Left cardiac atrium (tissue), 4 donors: ENCODE data around the gene PLCH1. TPM values are rescaled to one million over a fixed set of nuclear protein-coding genes. Genes with fewer than 3 reads are reported as not detected.

ENCODE experiments used
- ATAC-seq, 2 donors: fragments of 200-7000 bp; cut with Tn5 transposase; one replicate each; pipeline ENCODE4 v1.9.1; 2020; ENCODE audit warnings: mild to moderate bottlenecking in 2 of 2, moderate library complexity in 2 of 2
- DNase-seq: peaks from one replicate; pipeline ENCODE4 v3.0.0-alpha.2; 2020
- intact Hi-C, 2 donors: fragments of 100-400 bp; cut with DNase I; formaldehyde crosslinking; loops; one replicate each; pipeline versions ENCODE4 v1.14.1 to v1.15.1; 2022 to 2023
- total RNA-seq, 2 donors: library from RNA; stranded (reverse); fragmentation: NEBNext Ultra II Directional; extraction: Animal tissue kit (Norgen Biotek cat#: 25700); gene quantifications; one replicate each; pipeline ENCODE4 v1.2.1, GENCODE V29; 2021
- donor health status: DM: no; HTN: yes; CAD: no.
- donor health status: DM: no; HTN: yes; CAD: no; lungs with severe emphysema.
- donor health status: DM: yes; HTN: yes; CAD: no.
- donor health status: Dilated cardiomyopathy.

PLCH1 gene
- total RNA-seq, 2 donors from 2014 or later = 0.39 to 1.3 TPM

DNA sequence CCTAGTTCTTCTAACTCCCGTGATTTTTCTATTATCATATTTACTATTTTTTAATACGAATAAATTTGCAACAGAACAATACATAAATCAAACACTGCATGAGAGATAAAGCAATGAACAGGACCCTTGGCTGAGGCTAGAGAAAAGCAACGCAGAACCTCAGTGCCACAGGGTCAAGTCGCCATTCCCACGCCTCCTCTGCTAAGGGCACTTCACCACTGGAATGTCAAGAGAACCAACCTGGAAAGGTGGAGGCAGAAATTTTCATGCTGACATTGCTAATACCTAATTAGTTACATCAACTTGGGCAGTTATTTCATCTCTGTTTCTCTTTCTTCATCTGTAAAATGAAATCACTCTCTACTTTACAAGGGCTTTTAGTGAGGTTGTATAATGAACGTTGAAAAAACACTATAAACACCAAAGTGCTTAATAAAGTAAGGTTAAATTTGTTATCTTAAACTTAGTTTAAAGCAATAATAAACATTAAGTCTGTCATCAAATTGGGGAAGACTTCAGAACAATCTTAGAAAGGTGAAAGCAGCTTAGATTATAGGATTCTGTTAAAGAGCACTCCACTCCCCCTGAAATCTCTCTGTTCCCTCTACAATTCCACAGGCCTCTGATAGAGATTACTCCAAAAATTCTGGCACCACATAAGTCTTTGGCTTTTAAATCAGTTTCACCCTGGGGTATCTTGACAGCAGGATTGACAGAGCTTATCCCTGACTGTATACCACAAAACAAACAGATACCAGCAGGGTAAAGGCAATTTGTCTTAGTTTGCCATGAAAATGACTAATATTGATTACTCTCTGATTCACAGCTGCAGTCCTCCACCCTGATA is 41.9 kb downstream of the PLCH1 start:
- intact Hi-C loops = loop anchor here in 1 of 2 donors (5.0 to 10.0 kb wide), 2 partner anchors 318 to 346 kb away; no protein-coding TSS in a partner anchor
- no peak for DNase-seq
- ATAC-seq = no peak

DNA sequence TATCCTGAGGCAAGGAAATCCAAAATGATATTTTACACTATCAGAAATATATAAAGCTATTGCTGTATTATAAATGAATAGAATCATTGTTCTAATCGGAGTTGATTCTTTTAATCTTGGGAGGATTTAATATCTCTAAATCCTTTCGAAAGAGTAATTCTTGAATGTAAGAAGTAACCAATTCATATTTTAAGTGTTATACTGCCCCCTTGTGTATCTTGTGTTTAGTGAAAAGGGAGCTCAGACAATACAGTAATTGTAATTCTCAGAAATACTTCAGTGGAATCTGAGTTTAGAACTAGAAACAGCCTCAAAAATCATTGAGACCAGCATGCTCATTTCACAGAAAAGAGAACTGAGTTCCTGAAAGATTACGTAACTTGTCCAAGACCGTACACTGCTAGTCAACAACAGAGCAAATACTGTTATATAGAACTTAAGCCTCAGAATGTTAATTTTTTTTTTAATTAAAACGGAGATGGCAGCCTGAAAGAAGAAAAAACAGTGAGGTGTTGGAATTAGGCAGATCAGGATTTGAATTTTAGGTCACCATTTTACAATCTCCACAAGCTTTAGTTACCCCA is 42.9 kb downstream of the PLCH1 start:
- DNase-seq (no peak), ATAC-seq (peak; percentile 55 to 77)
- intact Hi-C loops = loop anchor here (1.0 to 10.0 kb wide), 4 partner anchors 317 to 349 kb away; no protein-coding TSS in a partner anchor

DNA sequence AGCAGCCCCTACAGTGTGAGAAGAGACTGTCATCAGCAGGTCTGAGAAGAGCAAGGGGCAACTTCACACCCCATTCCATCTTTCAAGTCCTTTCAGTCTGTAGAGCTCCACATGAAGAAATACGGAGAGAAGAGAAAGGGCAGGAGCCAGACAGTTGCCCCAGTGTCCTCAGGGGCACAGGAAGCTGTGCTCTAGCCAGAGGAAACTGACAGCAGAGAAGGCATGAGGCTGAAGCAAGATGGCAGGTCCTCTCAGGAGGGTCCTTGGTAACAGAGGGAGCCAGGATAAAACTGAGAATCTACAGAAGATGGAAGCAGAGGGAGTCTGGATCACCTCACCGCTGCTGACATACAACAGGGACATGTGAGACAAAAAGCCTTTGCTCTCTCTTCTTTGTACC is 47.3 kb downstream of the PLCH1 start:
- no peak for ATAC-seq
- intact Hi-C loops = loop anchor here in 1 of 2 donors (10.0 kb wide), 1 partner anchor 1363 kb away; no protein-coding TSS in a partner anchor
- DNase-seq = no peak

DNA sequence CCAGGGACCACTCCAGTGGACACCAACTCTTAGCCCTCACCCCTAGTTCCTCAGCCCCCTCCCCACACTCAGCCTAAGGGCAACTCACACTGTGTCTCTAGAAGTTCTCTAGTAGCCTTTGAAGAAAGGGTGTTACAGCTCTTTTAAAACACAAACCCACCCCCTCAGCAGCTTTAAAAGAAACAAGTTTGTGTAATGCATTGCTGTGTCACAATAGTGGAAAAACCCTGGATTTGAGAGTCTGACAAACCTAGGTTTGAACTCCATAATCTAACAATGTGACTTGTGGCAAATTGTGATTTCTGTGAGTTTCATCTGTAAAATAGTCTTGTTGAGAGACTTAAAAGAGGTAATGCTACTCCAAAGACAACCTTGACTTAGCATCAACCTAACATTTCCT is 54.0 kb downstream of the PLCH1 start:
- ATAC-seq = no peak
- intact Hi-C loops = loop anchor here in 1 of 2 donors (10.0 kb wide), 1 partner anchor 1356 kb away; no protein-coding TSS in a partner anchor
- no peak for DNase-seq

DNA sequence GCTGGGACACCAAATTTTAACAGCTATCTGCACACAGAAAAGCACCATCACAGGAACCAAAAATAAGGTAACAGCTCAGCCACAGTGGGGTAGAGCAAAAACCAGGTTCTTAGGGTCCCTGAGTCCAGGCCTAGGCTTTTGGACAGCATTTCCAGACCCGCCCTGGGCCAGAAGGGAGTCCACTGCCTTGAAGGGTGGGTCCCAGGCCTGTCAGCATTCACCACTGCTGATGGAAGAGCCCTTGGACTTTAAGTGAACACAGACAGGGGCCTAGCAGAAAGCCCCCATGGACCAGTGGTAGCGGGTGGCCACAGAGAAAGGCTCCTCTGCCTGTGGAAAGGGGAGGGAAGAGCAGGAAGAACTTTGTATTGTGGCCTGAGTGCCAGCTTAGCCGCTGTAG is 56.4 kb downstream of the PLCH1 start:
- ATAC-seq (no peak), DNase-seq (no peak)
- intact Hi-C loops = no loop called here

DNA sequence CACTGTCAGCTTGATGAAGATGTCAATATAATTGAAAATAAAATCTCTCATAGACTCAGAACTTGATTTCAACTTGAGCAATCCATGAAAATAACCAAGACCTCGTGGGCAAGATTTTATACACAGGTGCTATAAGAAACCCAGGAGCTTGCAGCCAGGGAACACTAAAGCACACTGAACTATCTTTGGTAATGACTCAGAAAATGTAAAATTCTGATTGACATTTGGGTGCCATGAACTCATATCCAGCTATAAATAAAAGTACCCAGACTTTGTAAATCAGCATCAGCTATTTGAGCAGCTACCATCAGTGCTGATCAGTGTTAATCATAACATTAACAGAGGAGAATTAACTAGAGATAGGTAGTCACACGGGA is 61.5 kb downstream of the PLCH1 start:
- no peak for ATAC-seq
- intact Hi-C loops = no loop called here
- no peak for DNase-seq

DNA sequence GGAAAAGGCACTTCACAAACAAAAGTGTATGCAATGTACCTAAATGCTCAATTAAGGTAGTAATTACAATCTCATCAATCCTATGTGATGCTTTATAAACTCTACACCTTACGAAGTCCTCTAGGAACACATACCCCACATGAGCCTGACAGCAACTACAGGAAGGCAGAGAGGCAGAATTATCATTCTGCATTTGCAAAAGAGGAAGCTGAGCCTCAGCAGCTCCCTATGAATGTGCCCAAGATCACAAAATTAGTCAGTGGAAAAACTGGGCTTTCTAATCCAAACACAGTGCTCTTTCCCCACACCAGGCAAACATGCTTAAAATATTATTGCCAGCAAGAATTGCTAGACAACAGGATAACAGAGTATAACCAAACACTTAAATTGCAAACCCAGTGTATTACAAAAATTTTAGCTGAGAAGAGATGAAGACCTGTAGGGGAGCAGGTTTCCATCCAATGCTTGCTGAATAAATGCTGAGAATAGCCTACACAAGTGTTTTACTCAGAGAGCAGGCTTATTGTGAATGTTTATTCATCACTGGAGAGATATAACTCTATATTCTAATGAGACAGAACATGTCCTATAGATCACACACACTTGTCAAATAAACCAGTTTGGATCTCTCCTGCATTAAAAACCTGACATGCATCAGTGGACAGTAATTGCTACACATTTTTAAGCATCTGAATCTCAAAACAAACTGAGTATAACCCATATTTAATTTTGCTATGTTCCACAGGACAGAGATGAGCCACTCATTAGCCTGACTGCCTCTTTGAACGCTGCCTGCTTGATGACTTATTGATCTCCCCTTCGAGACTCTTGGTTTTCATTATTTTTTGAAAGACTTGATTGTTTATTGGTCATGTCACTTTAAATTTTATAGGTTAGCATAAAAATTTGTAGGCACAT is 62.2 kb downstream of the PLCH1 start:
- DNase-seq (no peak), ATAC-seq (no peak)
- intact Hi-C loops = no loop called here

DNA sequence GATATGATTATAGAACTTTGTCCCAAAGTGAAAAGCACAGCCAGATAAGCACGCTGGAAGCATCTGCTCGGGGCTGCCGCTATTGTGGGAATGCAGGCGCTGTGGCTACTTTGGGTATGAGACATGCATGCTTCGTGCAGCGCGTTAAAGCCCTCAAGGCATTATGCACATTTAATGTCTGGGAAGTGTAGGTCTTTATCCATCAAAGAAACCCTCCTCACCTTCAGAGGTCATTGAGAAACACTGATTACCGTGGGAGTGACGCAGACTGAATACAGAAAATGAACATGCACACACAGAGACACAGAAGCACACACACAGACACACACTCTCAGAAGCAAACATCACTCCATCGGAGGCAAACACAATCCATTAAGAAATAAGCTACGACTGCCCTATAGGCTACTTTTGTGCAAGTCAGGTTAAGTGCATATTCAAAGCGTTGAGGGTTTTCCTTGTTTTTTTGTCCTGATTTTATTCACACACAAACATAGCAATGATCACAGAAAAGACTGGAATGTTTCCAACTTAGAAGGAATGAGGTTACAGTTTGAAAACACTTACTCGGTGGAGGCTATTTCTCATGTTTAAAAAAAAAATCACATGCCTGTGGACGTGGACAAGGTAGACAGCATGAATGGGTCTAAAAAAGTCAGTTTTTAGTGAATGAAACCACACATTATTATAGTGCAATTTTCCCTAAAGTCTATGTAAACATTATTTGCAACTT is 68.5 kb downstream of the PLCH1 start:
- peak; percentile 42 for DNase-seq
- intact Hi-C loops = no loop called here
- peak; percentile 55 to 79 for ATAC-seq

DNA sequence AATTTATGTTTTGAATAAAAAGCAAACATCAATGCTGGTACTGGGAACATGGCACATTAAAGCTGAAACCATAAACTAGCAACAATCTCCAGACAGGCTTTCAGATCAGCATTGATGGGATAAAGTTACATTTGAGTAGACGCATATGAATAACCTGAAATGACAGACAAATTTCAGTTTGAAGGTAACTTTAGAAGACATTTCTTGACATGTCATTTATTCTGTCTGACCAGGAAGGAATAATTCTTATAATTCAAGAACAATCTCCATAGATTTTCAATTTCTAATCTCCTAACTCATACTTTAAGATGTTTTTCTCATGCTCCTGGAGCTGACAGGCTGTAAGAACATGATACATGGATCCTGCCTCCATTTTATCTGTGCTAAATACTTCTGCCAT is 69.8 kb downstream of the PLCH1 start:
- DNase-seq = no peak
- intact Hi-C loops = no loop called here
- ATAC-seq = no peak

DNA sequence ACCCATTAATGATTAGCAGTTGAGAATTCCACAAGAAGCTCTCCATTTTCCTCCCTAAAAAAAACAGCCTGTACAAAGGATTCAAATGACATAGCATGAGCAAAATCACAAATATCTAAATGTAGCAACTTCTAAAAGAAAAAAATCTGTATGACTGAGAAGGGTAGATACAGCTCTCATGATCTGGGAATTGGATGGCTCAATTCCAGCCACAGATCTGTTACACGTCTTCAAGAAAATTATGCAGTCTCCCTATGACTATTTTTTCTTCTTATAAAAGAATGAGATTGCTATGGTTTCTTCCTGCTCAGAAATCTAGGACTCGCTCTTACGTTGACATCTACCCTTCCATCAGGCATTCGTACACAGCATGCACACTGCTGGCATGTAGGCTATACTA is 71.5 kb downstream of the PLCH1 start:
- intact Hi-C loops = no loop called here

DNA sequence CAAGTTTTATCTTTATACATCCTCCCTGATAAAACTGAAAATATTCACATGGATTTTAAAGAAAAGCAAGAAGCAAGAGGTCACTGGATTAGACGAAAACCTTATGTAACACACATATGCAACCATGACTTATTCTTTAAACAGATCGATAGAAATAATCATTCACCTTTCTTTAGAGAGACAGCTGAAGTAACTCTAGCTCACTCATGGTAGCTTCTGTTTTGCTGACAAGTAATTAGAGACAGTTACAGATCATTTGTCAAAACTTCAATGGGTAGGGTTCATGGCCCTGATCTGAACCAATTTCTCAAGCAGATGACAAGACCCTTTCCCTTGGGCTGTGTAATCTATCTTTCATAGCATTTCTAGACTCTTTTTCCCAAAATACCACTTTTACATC is 74.5 kb downstream of the PLCH1 start:
- DNase-seq = no peak
- intact Hi-C loops = no loop called here
- no peak for ATAC-seq

More for the DNA sequence above, 71.5 kb downstream of the PLCH1 start:
- ATAC-seq (no peak), DNase-seq (no peak)

DNA sequence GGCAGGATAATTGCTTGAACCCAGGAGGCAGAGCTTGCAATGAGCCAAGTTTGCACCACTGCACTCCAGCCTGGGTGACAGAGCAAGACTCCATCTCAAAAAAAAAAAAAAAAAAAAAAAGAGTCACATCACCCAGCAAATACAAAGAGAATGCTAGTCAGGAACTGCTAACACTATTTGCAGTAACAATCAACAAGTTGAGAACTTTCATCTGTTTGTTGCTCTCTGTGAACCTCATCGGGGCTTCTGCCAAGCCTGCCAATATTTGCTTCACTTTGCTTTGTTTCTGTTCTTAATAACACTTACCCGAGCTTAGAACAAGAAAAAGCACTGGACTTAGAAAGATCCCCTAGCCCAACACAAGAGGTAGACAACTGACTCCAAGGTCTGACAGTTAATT is 76.9 kb downstream of the PLCH1 start:
- no peak for ATAC-seq
- DNase-seq = no peak
- intact Hi-C loops = no loop called here

DNA sequence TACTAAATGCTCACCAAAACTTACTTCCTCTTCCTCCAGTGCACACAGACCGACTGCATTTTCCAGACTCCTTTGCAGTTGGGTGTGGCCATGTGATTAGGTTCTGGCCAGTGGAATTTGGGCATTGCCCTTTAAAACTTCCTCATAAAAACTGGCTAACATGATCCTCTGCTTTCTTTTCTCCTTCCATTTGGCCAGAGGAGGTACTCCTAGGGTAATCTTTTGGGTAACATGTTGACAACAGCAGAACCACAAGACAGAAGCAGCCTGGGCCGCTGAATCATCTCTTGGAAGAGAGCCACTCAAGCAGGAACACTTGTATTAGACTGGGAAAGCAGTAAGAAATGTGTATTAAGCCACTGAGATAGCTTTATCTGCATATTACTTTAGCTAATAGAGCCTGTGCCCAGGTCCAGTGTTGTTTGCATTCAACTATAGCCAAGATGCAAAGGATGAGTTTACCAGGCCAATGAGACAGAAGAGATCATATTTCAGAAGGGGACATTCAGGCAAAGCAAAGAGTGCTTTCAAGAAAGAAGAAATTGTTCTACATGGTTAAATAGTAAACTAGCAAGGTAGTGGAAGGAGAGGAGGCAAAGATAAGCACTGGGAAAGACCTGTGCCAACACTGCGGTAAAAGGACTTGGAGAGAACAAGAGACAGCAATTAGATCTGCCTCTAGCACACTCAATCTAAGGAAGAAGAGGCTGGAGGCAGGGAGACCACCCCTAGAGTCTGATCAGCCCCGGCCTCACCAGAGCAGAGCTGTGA is 79.8 kb downstream of the PLCH1 start:
- DNase-seq (peak; percentile 57), ATAC-seq (peak; percentile 90 to 97)
- intact Hi-C loops = no loop called here

DNA sequence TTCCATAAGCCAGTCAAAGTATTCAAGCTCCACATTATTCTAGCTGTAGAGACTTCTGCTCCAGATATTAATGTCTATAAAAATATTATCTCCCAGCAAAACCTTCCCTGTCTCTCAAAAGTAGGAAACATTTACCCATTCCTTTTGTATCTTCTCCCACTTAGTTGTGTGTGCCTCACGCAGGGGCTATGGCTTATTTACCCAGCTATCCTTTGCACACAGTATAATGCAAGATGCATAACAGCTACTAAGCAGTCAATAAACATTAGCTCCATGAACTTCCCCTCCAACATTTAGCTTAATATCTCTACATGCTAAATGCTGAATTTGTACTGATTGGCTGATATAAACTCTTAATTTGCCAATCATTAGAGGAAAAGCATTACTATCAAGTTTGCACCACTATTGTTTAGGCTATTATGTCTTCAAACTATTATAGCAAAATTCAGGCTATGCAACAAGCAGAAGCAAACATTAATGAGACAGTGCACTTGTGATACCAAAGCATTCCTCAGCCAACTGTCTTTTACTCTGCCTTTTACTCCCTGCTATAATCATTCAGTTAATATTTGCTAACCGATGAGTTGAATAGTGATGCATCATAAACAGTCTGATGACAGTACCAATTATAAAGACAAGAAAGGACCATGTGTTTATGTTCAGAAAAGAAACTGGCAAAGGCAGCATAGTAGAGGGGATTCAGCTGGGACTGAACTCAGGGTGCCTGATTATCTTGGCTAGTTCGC is 81.2 kb downstream of the PLCH1 start:
- DNase-seq = no peak
- intact Hi-C loops = no loop called here
- no peak for ATAC-seq

DNA sequence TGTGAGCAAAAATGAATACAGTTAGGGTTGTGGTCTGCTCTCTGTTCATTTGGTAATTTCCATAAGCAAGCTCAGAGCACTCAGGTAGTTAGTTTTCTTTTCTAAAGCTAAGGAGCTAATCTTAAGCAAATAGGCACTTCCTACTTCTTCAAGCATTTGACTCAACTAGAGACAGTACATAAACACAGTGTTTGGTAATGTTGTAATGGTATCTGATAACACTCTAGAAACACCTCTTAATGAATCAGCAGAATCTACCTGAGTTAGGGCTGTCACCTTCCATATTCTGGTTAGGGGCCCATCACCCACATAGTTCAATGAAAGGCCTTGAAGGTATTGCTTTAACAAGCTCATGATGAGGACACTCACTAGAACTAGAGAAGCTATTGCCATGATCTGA is 83.1 kb downstream of the PLCH1 start:
- intact Hi-C loops = no loop called here
- ATAC-seq = no peak

DNA sequence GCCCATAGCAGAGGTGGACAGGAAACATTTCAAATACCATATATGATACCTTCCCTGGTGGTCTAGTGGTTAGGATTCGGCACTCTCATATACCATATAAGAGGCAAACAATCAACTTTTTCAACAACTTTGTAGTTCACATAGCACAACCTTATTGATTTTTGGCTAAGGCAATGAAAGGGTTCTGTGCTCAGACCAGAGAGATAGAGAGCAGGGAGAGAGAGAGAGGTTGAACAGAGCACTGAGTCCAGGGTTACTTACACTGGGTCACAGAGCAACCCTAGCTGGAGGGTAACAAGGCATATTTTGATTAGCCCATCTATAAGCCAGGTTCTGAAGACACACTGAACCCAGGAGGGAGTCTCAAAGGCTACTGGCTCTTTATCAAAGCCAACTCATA is 83.8 kb downstream of the PLCH1 start:
- DNase-seq (no peak), ATAC-seq (no peak)
- intact Hi-C loops = no loop called here

More for the DNA sequence above, 83.1 kb downstream of the PLCH1 start:
- no peak for DNase-seq

DNA sequence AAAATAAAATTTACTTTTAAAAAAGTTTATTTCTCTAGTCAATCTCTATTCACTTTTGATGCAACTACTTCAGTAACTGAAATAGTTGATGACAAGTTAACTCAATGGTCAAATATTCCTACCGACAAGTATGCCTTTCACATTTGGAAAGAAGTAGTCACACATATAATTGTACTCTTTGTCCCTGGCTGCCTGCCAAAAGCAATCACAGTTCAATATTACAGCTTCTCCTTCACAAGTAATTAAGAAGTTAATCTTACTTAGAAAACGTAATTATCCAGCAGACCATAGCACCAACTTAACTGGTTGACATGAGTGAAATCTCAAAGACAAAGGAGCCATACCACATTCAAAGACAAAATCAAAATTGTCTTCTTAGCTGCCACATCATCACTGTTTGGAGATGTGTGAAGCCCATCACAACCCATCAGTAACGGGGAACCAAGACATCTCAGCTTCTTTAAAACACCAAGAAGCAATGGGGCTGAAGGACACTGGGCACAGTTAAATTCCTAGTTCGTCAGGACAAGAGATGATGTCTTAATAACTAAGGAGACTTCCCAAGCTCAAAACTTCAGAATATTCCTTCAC is 86.1 kb downstream of the PLCH1 start:
- DNase-seq (no peak), ATAC-seq (no peak)
- intact Hi-C loops = no loop called here
